Lower leg skin (tissue), 4 donors: ENCODE data around the gene CREBBP. TPM values are rescaled to one million over a fixed set of nuclear protein-coding genes. Genes with fewer than 3 reads are reported as not detected.

Source experiments
- DNase-seq, 2 donors: peaks; one replicate each; pipeline ENCODE4 v3.0.0-alpha.2; 2019; ENCODE audit warnings: low spot score in 2 of 2
- H3K4me3 ChIP-seq: fragments of 200-600 bp; sonication (generic); 2 replicates; pipeline ENCODE4 v1.5.1; 2017; ENCODE audit warnings: mild to moderate bottlenecking, low read depth; ENCODE audit not compliant: poor library complexity, severe bottlenecking
- CTCF ChIP-seq, 3 donors: fragments of 450-650 bp; IDR thresholded peaks; one replicate each; pipeline ENCODE4 v1.5.1; 2016; ENCODE audit warnings: antibody characterized with exemption in 3 of 3, mild to moderate bottlenecking in 3 of 3, moderate library complexity in 2 of 3
- POLR2A ChIP-seq, 2 donors: fragments of 450-650 bp; IDR thresholded peaks; one replicate each; pipeline ENCODE4 v1.6.1; 2016 to 2017; ENCODE audit warnings: antibody characterized with exemption in 2 of 2, mild to moderate bottlenecking in 1 of 2, moderate library complexity in 1 of 2
- WGBS, 2 donors: methylation state at CpG; one replicate each; pipeline ENCODE4 v1.1.5; 2018; 5-methylcytosine and 5-hydroxymethylcytosine counted together
- intact Hi-C: fragments of 100-400 bp; cut with DNase I; formaldehyde crosslinking; loops from one replicate; pipeline ENCODE4 v1.15.0; 2023; ENCODE audit warnings: low total_unique reads
- total RNA-seq, 4 donors: library from RNA; depleted of rRNA; stranded (reverse); fragments of >200 nt; gene quantifications; one replicate each; pipeline ENCODE4 v1.1.0, GENCODE V29; 2016

CREBBP gene
- total RNA-seq, 4 donors from 2014 or later: 45.5 to 152 (median 65.7) TPM

- DNase-seq: no peak
- 88 to 93% methylated on average over 7 of the region's 7 CpGs for WGBS, 2 donors
- intact Hi-C loops: no loop called here
Observed at GRCh38 chr16:3744018-3744417, 136.5 kb downstream of the CREBBP start.

GRCh38 chr16:3740934-3741333 lies 139.6 kb downstream of the CREBBP start:
- intact Hi-C loops: no loop called here
- 91 to 94% methylated on average over 16 of the region's 16 CpGs for WGBS, 2 donors
- no peak overlapping the region for H3K4me3 ChIP-seq
- no peak for DNase-seq
- TF ChIP-seq CTCF (IDR thresholded peaks at IDR 0.05) (no peak), POLR2A (IDR thresholded peaks at IDR 0.05) (no peak)

More at GRCh38 chr16:3744018-3744417, 136.5 kb downstream of the CREBBP start:
- TF ChIP-seq POLR2A (IDR thresholded peaks at IDR 0.05) (no peak), CTCF (IDR thresholded peaks at IDR 0.05) (no peak)
- H3K4me3 ChIP-seq: no peak overlapping the region

- TF ChIP-seq POLR2A (IDR thresholded peaks at IDR 0.05) (no peak), CTCF (IDR thresholded peaks at IDR 0.05) (no peak)
- intact Hi-C loops: no loop called here
- DNase-seq: no peak
- no peak overlapping the region for H3K4me3 ChIP-seq
- 92 to 97% methylated on average over 14 of the region's 14 CpGs for WGBS, 2 donors
Observed at GRCh38 chr16:3740186-3740585, 140.3 kb downstream of the CREBBP start.

GRCh38 chr16:3739636-3740035 lies 140.9 kb downstream of the CREBBP start:
- intact Hi-C loops: no loop called here
- H3K4me3 ChIP-seq: no peak overlapping the region
- 92 to 93% methylated on average over 9 of the region's 9 CpGs for WGBS, 2 donors
- no peak for DNase-seq
- TF ChIP-seq POLR2A (IDR thresholded peaks at IDR 0.05) (no peak), CTCF (IDR thresholded peaks at IDR 0.05) (no peak)

- intact Hi-C loops: no loop called here
- WGBS, 2 donors: 97% methylated on average over 8 of the region's 8 CpGs
- H3K4me3 ChIP-seq: no peak overlapping the region
- no peak for DNase-seq
- TF ChIP-seq POLR2A (IDR thresholded peaks at IDR 0.05) (no peak), CTCF (IDR thresholded peaks at IDR 0.05) (no peak)
Observed at GRCh38 chr16:3738541-3738940, 142.0 kb downstream of the CREBBP start.

GRCh38 chr16:3738128-3738527 lies 142.4 kb downstream of the CREBBP start:
- no peak for TF ChIP-seq POLR2A (IDR thresholded peaks at IDR 0.05)
- TF ChIP-seq CTCF (IDR thresholded peaks at IDR 0.05): no peak
- intact Hi-C loops: no loop called here
- DNase-seq: no peak
- 94 to 96% methylated on average over 5 of the region's 5 CpGs for WGBS, 2 donors
- no peak overlapping the region for H3K4me3 ChIP-seq
